IMR-90 (cell line): ENCODE results near the gene VOPP1. TPM values are rescaled to one million over a fixed set of nuclear protein-coding genes. Genes with fewer than 3 reads are reported as not detected.

Source experiments
- ATAC-seq: fragments of 200-7000 bp; cut with Tn5 transposase; 2 replicates; pipeline ENCODE4 v1.9.1; 2020; ENCODE audit warnings: low read depth, mild to moderate bottlenecking, moderate library complexity
- BruUV-seq: library from RNA; stranded (reverse); fragments of 400-500 nt; replicated peaks from 2 replicates; lab custom pipeline; 2021; lab: Mats Ljungman, UMichigan
- CTCF ChIA-PET: fragments of 300-600 bp; formaldehyde crosslinking; extraction: SDS; loops from one replicate; lab custom pipeline; 2021; ENCODE audit warnings: antibody characterized with exemption; lab: Yijun Ruan, JAX
- POLR2A ChIA-PET: fragments of 300-600 bp; sonication (Branson Sonifier 250); formaldehyde crosslinking; loops from one replicate; lab custom pipeline; 2022; ENCODE audit warnings: antibody characterized with exemption; ENCODE audit not compliant: unreplicated experiment; lab: Charles Lee
- DNase-seq: peaks from one replicate; pipeline ENCODE4 v3.0.0; 2013
- H2AFZ ChIP-seq: replicated peaks from 2 replicates; pipeline ENCODE3; 2013; ENCODE audit warnings: low read length, mild to moderate bottlenecking; ENCODE audit not compliant: poor library complexity
- H2AK5ac ChIP-seq: 2 replicates; pipeline ENCODE4 v1.6.1; 2013; ENCODE audit warnings: low read depth, low read length, inconsistent platforms
- H2AK9ac ChIP-seq: replicated peaks from 2 replicates; pipeline ENCODE3; 2013; ENCODE audit warnings: mild to moderate bottlenecking, low read depth, low read length, moderate library complexity; ENCODE audit not compliant: poor library complexity
- H2BK120ac ChIP-seq: 2 replicates; pipeline ENCODE4 v1.6.1; 2013; ENCODE audit warnings: low read depth, low read length, inconsistent platforms
- H2BK15ac ChIP-seq: 3 replicates; pipeline ENCODE4 v1.6.1; 2013; ENCODE audit warnings: low read depth, low read length, inconsistent platforms
- H2BK20ac ChIP-seq: 2 replicates; pipeline ENCODE4 v1.6.1; 2013; ENCODE audit warnings: low read depth, mild to moderate bottlenecking, inconsistent platforms, low read length, moderate library complexity
- H2BK5ac ChIP-seq: 2 replicates; pipeline ENCODE4 v1.6.1; 2013; ENCODE audit warnings: mild to moderate bottlenecking, low read depth, low read length, inconsistent platforms; ENCODE audit not compliant: poor library complexity, severe bottlenecking
- H3K14ac ChIP-seq: replicated peaks from 2 replicates; pipeline ENCODE4 v1.6.1; 2013; ENCODE audit warnings: low read depth, low read length, inconsistent platforms
- H3K18ac ChIP-seq: 2 replicates; pipeline ENCODE4 v1.6.1; 2013; ENCODE audit warnings: low read depth, low read length, control low read depth
- H3K23ac ChIP-seq: 2 replicates; pipeline ENCODE4 v1.6.1; 2013; ENCODE audit warnings: low read depth, low read length, inconsistent platforms
- H3K27ac ChIP-seq: 2 replicates; pipeline ENCODE4 v1.5.1; 2013; ENCODE audit warnings: mild to moderate bottlenecking, control low read depth, low read length; ENCODE audit not compliant: insufficient read depth
- H3K27me3 ChIP-seq: 2 replicates; pipeline ENCODE4 v1.6.1; 2013; ENCODE audit warnings: low read length; ENCODE audit not compliant: control insufficient read depth, insufficient read depth
- H3K36me3 ChIP-seq: 2 replicates; pipeline ENCODE4 v1.6.1; 2013; ENCODE audit warnings: low read length, mixed read lengths; ENCODE audit not compliant: control insufficient read depth, insufficient read depth
- H3K4ac ChIP-seq: 2 replicates; pipeline ENCODE4 v1.6.1; 2013; ENCODE audit warnings: low read depth, low read length, inconsistent platforms
- H3K4me1 ChIP-seq: 2 replicates; pipeline ENCODE4 v1.6.1; 2013; ENCODE audit warnings: low read length, mixed read lengths; ENCODE audit not compliant: control insufficient read depth, insufficient read depth
- H3K4me2 ChIP-seq: 2 replicates; pipeline ENCODE4 v1.6.1; 2013; ENCODE audit warnings: low read depth, mild to moderate bottlenecking, control low read depth, low read length, moderate library complexity
- H3K4me3 ChIP-seq: 2 replicates; pipeline ENCODE4 v1.5.1; 2013; ENCODE audit warnings: low read depth, mild to moderate bottlenecking, control low read depth, low read length, moderate library complexity; ENCODE audit not compliant: insufficient read depth
- H3K56ac ChIP-seq: 2 replicates; pipeline ENCODE4 v1.6.1; 2013; ENCODE audit warnings: low read length, inconsistent platforms; ENCODE audit not compliant: insufficient read depth; ENCODE audit errors: extremely low read depth
- H3K79me1 ChIP-seq, 2 experiments: 2 replicates each; pipeline ENCODE4 v1.6.1; 2013; ENCODE audit warnings: low read length in 2 of 2, inconsistent platforms in 1 of 2, low read depth in 1 of 2
- H3K9ac ChIP-seq: 2 replicates; pipeline ENCODE4 v1.6.1; 2013; ENCODE audit warnings: low read depth, low read length, control low read depth
- H3K9me1 ChIP-seq: 2 replicates; pipeline ENCODE4 v1.6.1; 2013; ENCODE audit warnings: low read length, inconsistent platforms; ENCODE audit not compliant: insufficient read depth
- H3K9me3 ChIP-seq: 2 replicates; pipeline ENCODE4 v1.6.1; 2013; ENCODE audit warnings: low read length; ENCODE audit not compliant: control insufficient read depth, insufficient read depth
- H4K20me1 ChIP-seq: 2 replicates; pipeline ENCODE4 v1.6.1; 2013; ENCODE audit warnings: low read length, inconsistent platforms; ENCODE audit not compliant: insufficient read depth
- H4K5ac ChIP-seq: 2 replicates; pipeline ENCODE4 v1.6.1; 2013; ENCODE audit warnings: mild to moderate bottlenecking, low read depth, low read length, control low read depth
- H4K8ac ChIP-seq, 2 experiments: 2 replicates each; pipeline ENCODE4 v1.6.1; 2013; ENCODE audit warnings: low read depth in 2 of 2, low read length in 2 of 2, control low read depth in 1 of 2, inconsistent platforms in 1 of 2
- H4K91ac ChIP-seq: 2 replicates; pipeline ENCODE4 v1.6.1; 2013; ENCODE audit warnings: low read depth, low read length, inconsistent platforms; ENCODE audit not compliant: insufficient read depth
- BHLHE40 ChIP-seq: fragments of 150-350 bp; IDR thresholded peaks from 2 replicates; pipeline ENCODE4 v1.6.1; 2016; ENCODE audit warnings: mild to moderate bottlenecking, low read depth, low read length
- CEBPB ChIP-seq: IDR thresholded peaks from 2 replicates; pipeline ENCODE4 v1.6.1; 2012; ENCODE audit warnings: low read depth, low read length, improper control_type of control experiment
- CHD1 ChIP-seq: IDR thresholded peaks from 2 replicates; pipeline ENCODE4 v1.6.1; 2012; ENCODE audit warnings: low read depth, low read length, improper control_type of control experiment
- CTCF ChIP-seq: conservative IDR thresholded peaks from 2 replicates; pipeline ENCODE4 v1.5.1; 2012; ENCODE audit warnings: mild to moderate bottlenecking, low read depth, low read length, improper control_type of control experiment
- MAFK ChIP-seq: IDR thresholded peaks from 2 replicates; pipeline ENCODE4 v1.6.1; 2012; ENCODE audit warnings: low read depth, low read length, improper control_type of control experiment
- MAZ ChIP-seq: IDR thresholded peaks from 2 replicates; pipeline ENCODE4 v1.6.1; 2012; ENCODE audit warnings: low read depth, mild to moderate bottlenecking, low read length, improper control_type of control experiment, moderate library complexity, borderline replicate concordance
- RCOR1 ChIP-seq: IDR thresholded peaks from 2 replicates; pipeline ENCODE4 v1.6.1; 2012; ENCODE audit warnings: mild to moderate bottlenecking, low read length, improper control_type of control experiment; ENCODE audit not compliant: insufficient replicate concordance
- SMC3 ChIP-seq: fragments of 150-350 bp; IDR thresholded peaks from 2 replicates; pipeline ENCODE4 v1.6.1; 2016; ENCODE audit warnings: low read depth, mild to moderate bottlenecking, antibody characterized with exemption, low read length, moderate library complexity
- USF2 ChIP-seq: fragments of 150-350 bp; IDR thresholded peaks from 2 replicates; pipeline ENCODE4 v1.6.1; 2017; ENCODE audit warnings: mild to moderate bottlenecking, antibody characterized with exemption, low read length, low read depth
- WGBS, 2 experiments: methylation state at CpG; one replicate each; pipeline versions ENCODE4 v1.1.5 to v1.1.7; 2013; ENCODE audit warnings: missing lambda C conversion rate in 2 of 2; ENCODE audit not compliant: insufficient read length in 1 of 2; ENCODE audit errors: extremely low coverage in 2 of 2; 5-methylcytosine and 5-hydroxymethylcytosine counted together
- dilution Hi-C: fragments of 300-500 bp; cut with HindIII; formaldehyde crosslinking; loops from one replicate; pipeline ENCODE4 v1.14.3; 2018; ENCODE audit warnings: low sequenced_read_pairs; ENCODE audit not compliant: unreplicated experiment
- in situ Hi-C: fragments of 300-500 bp; cut with MboI; formaldehyde crosslinking; loops from 3 replicates; pipeline ENCODE4 v1.14.3; 2019; ENCODE audit warnings: low sequenced_read_pairs, inconsistent platforms, mixed read lengths
- intact Hi-C: fragments of 100-400 bp; cut with micrococcal nuclease; formaldehyde crosslinking; loops from 2 replicates; pipeline ENCODE4 v1.10.0; 2022
- polyA plus RNA-seq, 3 experiments: library from polyadenylated mRNA; depleted of rRNA; stranded (reverse); fragments of >200 nt; gene quantifications; 2 replicates each; pipeline ENCODE4 v1.2.3, GENCODE V29; 2012; ENCODE audit warnings: low replicate concordance in 1 of 3
- total RNA-seq: library from RNA; depleted of rRNA; stranded (reverse); fragments of >200 nt; gene quantifications from 2 replicates; pipeline ENCODE4 v1.2.3, GENCODE V29; 2012

The VOPP1 gene
- total and polyA plus RNA-seq, 2 of the 4 experiments (the other 2 are of a cell fraction), result 60.2 to 94.5 TPM

- CTCF ChIA-PET, result interaction anchor here (1.5 kb wide), 1 partner anchor 8 kb away, joined by 5 read pairs; no protein-coding TSS in a partner anchor
- no peak overlapping the region for H3K56ac ChIP-seq
- no peaks in the 10 kb centered on the region for H3K27me3 ChIP-seq
- no peak overlapping the region for H3K27ac ChIP-seq
- peaks cover 7% of the 10 kb centered on the region for H4K20me1 ChIP-seq
- no peak overlapping the region for H2AK5ac ChIP-seq
- no peak overlapping the region for H4K8ac ChIP-seq
- in situ Hi-C loops (no loop called here), intact Hi-C loops (no loop called here), dilution Hi-C loops (no loop called here)
- H3K9me1 ChIP-seq, result 0 out of 2 replicates have a peak, but pooled peaks cover 8% of the 10 kb centered on the region
- DNase-seq (no peak), ATAC-seq (no peak)
- no CpG with 5 or more reads among the region's 7 CpGs for WGBS, 2 experiments
- no peak overlapping the region for H2AK9ac ChIP-seq
- H3K18ac ChIP-seq, result no peak overlapping the region
- no peak overlapping the region for H4K91ac ChIP-seq
- H3K14ac ChIP-seq, result no peak overlapping the region
- POLR2A ChIA-PET, result no interaction called here
- peaks cover 29% of the 10 kb centered on the region for H3K36me3 ChIP-seq
- H3K9me3 ChIP-seq, result no peaks in the 10 kb centered on the region
- H3K79me1 ChIP-seq, result peaks cover 11 to 52% of the 10 kb centered on the region in 2 experiments; a peak in 3 of 4 replicates
- no peak overlapping the region for H2BK20ac ChIP-seq
- H3K9ac ChIP-seq, result no peak overlapping the region
- H3K4me2 ChIP-seq, result no peak overlapping the region
- TF ChIP-seq RCOR1, result no peak
- TF ChIP-seq CTCF, result no peak
- TF ChIP-seq CEBPB, result no peak
- no peak for TF ChIP-seq MAZ
- no peak for TF ChIP-seq MAFK
- TF ChIP-seq USF2, result no peak
- TF ChIP-seq CHD1, result no peak
- TF ChIP-seq BHLHE40, result no peak
- no peak for TF ChIP-seq SMC3
- no peak overlapping the region for H4K5ac ChIP-seq
- no peak overlapping the region for H2BK5ac ChIP-seq
- no peak overlapping the region for H2AFZ ChIP-seq
- no peak overlapping the region for H3K4me3 ChIP-seq
- no peak overlapping the region for H2BK120ac ChIP-seq
- no peak overlapping the region for H3K23ac ChIP-seq
- BruUV-seq, result no TSS peak
- no peak overlapping the region for H3K4ac ChIP-seq
- H3K4me1 ChIP-seq, result peaks cover 6% of the 10 kb centered on the region; the same call in 1 of the 2 replicates
- H2BK15ac ChIP-seq, result no peak overlapping the region
Measured at GRCh38 chr7:55486991-55487390, 85.3 kb downstream of the VOPP1 start.
